Measurements from ENCODE around the gene SPN.
"Not testable (repeated sequence)": the region's sequence is repeated elsewhere in the genome, so short reads cannot be mapped to it uniquely, and the experiment has no call there.

SPN gene

DNA sequence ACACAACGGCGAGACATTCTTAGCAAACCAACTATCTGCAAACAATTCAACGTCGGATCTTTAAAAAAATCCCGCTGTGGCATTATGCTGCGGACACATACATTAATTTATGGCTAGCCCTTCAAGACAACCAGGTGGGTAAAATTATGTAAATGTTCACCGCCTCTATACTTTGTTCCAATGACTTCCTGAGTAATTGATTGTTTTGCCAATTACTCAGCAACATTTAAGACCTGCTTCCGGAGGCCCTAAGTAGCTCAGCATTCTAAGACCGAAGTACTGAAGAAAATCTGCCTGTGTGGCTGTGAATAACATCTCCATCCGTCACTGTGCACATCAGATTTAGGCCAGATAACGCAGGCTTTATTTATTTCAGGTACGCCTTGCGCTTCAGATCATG lies 39.2 kb downstream of the SPN start:
- DNase-seq (ENCODE audit: low read depth) = no peak

DNA sequence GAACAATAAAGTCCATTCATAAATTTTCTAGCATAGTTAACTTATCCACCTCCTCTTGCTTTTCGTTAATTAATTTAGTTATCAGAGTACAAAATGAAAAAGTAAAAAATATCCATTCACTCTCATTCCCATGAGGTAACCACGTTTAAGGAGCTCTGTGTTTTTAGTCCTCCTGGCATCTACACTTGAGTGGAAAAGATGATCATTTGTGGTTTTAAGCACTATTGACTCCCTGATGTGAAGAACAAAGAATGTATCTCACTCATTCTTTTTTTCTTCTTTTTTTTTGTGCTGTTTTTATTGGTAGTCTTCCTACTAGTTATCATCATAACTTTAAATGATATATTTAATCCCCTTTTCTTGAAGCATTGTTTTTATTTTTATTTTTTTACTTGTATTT lies 42.0 kb downstream of the SPN start:
- no peak for DNase-seq (ENCODE audit: low read depth)

GRCh38 chr16:29707160-29707559 lies 44.1 kb downstream of the SPN start:
- DNase-seq (ENCODE audit: low read depth) = not testable (repeated sequence)

GRCh38 chr16:29708917-29709600 lies 46.0 kb downstream of the SPN start:
- no peak for DNase-seq (ENCODE audit: low read depth)

- not testable (repeated sequence) for DNase-seq (ENCODE audit: low read depth)
Observed at GRCh38 chr16:29709657-29710056, 46.6 kb downstream of the SPN start.

- no peak for DNase-seq (ENCODE audit: low read depth)
Observed at GRCh38 chr16:29710227-29711219, 47.5 kb downstream of the SPN start.

GRCh38 chr16:29712809-29713208 lies 49.8 kb downstream of the SPN start:
- no peak for DNase-seq (ENCODE audit: low read depth)

DNA sequence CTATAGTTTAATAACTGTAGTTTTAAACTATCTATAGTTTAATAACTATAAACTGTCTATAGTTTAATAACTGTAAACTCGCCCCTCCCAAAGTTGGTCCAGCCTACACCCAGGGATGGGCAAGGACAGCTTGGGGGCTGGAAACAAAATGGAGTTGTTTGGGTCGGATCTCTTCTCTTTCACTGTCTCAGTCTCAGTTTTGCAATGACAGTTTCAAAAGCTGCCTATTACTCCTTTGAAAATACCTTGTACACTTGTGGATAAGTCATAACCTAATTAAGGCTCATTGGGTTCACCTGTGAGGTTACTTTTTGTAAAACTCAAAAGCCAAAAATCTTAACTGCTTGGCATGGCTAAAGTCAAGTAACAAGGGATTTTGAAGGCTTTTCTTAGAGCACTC lies 51.3 kb downstream of the SPN start:
- DNase-seq (ENCODE audit: low read depth) = no peak

DNA sequence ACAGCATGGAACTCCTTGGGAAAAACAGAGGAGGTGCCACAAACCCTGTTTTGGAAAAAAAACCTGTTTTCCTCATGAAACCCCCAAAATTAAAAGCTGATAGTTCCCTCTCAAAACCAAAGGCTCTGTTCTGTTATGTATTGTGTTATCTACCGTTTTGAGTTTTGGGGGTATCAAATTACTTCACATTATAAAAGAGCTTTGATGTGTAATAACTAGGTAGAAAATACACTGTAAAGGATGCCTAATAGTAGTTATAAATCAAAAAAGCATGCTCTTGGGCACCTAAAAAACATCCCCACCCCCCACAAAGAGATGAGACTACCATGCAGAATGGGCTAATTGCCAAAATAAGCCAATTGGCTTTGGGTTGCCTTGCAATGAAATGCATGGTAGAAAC lies 51.9 kb downstream of the SPN start:
- no peak for DNase-seq (ENCODE audit: low read depth)

- no peak for DNase-seq (ENCODE audit: low read depth)
Observed at GRCh38 chr16:29717113-29717512, 54.1 kb downstream of the SPN start.

DNA sequence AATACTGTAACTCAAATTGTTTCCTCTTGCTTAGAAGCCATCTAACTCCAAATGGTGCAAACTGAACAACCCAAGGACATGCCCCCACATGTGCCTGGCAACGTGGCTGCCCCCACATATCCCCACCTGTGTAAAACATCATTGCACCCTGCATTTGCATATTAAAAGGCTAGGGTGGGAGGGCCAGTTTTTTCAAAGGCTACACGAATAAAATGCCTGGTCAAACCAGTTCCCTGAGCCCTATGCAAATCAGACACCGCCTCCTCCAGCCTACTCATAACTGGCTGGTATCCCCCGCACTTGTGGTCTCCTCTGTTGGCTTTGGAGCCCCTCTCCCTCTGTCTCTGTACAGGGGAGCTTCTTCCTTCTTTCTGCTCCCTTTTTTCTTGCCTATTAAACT lies 56.0 kb downstream of the SPN start:
- DNase-seq (ENCODE audit: low read depth) = no peak

Measured in stimulated activated CD8-positive, alpha-beta memory T cell treated with anti-CD3 and anti-CD28 coated beads, Interleukin-4, amount 100 ng/mL, for 24 hours (primary cell).